Hepatocyte (in vitro differentiated cells): ENCODE results near the gene PDP2.

Experiments used
- EZH2 ChIP-seq: fragments of 200-600 bp; sonication (generic); IDR thresholded peaks from 2 replicates; pipeline ENCODE4 v1.6.1; 2016; ENCODE audit warnings: antibody characterized with exemption, mild to moderate bottlenecking, borderline replicate concordance
- EZH2phosphoT487 ChIP-seq: fragments of 200-600 bp; sonication (generic); IDR thresholded peaks from one replicate; pipeline ENCODE4 v1.6.1; 2018; ENCODE audit warnings: antibody characterized with exemption, mild to moderate bottlenecking, low read depth, moderate library complexity; ENCODE audit not compliant: unreplicated experiment, severe bottlenecking
- TF ChIP-seq, protein P1 (sequence below): fragments of 200-600 bp; sonication (generic); IDR thresholded peaks from 2 replicates; pipeline ENCODE4 v1.5.1; 2016; ENCODE audit warnings: antibody characterized with exemption, mild to moderate bottlenecking; ENCODE audit not compliant: poor library complexity

DNA sequence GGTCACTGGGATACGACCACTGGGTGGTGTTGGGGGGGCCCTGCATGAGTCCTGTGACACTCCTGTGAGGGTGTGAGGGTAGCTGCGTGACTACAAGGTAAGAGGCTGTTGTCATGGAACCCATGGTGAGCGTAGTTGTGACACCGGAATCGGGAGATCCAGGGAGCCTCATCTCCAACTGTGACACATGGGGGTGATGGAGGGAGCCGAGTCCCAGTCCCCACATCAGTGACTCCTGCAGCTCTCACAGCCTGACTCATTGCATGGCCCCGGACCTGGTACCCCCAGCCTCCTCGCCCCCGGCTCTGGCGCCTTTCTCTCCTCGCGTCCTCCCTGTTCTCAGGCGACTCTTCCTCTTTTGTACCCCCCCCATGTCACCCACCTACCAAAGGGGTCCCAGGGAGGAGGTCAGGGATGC is 24.1 kb downstream of the PDP2 start:
- TF ChIP-seq, protein P1, sequence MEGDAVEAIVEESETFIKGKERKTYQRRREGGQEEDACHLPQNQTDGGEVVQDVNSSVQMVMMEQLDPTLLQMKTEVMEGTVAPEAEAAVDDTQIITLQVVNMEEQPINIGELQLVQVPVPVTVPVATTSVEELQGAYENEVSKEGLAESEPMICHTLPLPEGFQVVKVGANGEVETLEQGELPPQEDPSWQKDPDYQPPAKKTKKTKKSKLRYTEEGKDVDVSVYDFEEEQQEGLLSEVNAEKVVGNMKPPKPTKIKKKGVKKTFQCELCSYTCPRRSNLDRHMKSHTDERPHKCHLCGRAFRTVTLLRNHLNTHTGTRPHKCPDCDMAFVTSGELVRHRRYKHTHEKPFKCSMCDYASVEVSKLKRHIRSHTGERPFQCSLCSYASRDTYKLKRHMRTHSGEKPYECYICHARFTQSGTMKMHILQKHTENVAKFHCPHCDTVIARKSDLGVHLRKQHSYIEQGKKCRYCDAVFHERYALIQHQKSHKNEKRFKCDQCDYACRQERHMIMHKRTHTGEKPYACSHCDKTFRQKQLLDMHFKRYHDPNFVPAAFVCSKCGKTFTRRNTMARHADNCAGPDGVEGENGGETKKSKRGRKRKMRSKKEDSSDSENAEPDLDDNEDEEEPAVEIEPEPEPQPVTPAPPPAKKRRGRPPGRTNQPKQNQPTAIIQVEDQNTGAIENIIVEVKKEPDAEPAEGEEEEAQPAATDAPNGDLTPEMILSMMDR, result no peak
- TF ChIP-seq EZH2 (no peak), EZH2phosphoT487 (no peak)
